ENCODE data around the gene PRDM1. TPM values are rescaled to one million over a fixed set of nuclear protein-coding genes. Genes with fewer than 3 reads are reported as not detected.

PRDM1 gene
- 0.16 and 0.38 TPM in 2 replicates for total RNA-seq

GRCh38 chr6:106085984-106086813 is at the start of gene PRDM1:
PRDM1 (plus strand) TSS chr6:106086336; CDS start chr6:106086554, 218 bp downstream.

Other genes with a start within 250 kb of the PRDM1 start
- gene ATG5, start 239.4 kb downstream of the PRDM1 start, total RNA-seq, result 11.5 and 18.9 TPM in 2 replicates

All from mesangial cell (primary cell).